CD4-positive, alpha-beta T cell treated with Interferon alpha-2 for 1 hour (primary cell): ENCODE measurements around the gene NPIPA5.
"Not testable (repeated sequence)": the region's sequence is repeated elsewhere in the genome, so short reads cannot be mapped to it uniquely, and the experiment has no call there.

Source experiments
- DNase-seq, 2 donors: peaks; one replicate each; pipeline ENCODE4 v3.0.0-alpha.2; 2020 to 2022

The NPIPA5 gene

DNA sequence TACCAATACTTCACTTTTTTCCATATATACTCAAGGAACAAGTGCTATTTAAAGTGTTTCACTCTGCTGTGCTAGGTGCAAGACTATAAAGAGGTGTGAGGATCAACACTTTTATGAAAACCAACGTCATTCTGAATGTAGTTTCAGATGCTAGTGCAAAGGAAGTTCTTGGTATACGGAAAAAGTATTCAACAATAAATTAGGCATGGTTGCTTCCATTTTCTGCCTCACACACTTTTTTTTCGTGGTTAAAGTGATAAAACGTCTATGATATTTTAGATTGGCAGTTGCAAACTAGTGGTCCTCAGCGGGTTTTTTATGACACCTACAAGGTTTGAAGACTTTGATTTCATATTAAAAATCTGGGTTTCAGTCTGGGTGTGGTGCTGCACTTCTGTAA is 11.8 kb upstream of the NPIPA5 start:
- peak in 1 of 2 donors; percentile 9 for DNase-seq

DNA sequence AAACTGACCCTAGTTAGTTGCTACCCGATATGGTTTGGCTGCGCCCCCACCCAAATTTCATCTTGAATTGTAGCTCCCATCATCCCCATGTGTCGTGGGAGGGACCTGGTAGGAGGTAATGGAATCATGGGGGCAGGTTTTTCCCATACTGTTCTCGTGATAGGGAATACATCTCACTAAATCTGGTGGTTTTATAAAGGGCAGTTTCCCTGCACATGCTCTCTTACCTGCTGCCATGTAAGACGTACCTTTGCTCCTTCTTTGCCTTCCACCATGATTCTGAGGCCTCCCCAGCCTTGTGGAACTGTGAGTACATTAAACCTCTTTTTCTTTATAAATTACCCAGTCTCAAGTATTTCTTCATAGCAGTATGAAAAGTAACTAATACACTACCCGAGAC is 10.0 kb upstream of the NPIPA5 start:
- not testable (repeated sequence) for DNase-seq

DNA sequence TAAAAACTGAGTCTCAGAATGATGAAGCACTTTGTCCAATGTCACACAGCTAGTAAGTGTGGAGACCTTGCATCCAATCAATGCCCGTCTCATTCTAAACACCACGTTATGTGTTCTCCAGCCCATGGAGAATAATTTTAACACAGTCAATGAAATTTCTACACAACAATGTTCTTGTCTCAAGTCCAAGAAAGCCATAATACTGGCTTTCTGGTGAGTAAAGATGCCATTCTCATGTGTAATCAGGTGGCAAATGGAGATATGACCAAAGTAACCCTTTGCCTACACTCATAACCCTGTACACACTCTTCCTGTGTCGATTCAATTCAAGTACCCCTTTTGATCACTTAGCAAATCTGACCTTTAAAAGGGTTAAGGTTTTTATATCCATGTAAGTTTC is 4.7 kb upstream of the NPIPA5 start:
- not testable (repeated sequence) for DNase-seq

DNA sequence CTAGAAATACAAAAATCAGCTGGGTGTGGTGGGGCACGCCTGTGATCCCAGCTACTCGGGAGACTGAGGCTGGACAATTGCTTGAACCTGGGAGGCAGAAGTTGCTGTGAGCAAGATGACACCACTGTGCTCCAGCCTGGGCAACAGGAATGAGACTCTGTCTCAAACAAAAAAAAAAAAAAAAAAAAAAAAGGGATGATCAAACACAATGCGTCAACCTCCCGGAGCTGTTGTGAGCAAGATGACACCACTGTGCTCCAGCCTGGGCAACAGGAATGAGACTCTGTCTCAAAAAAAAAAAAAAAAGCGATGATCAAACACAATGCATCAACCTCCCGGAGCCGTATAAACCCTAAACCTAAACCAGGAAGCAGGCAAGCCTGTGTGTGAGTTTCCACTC is 20.6 kb downstream of the NPIPA5 start:
- DNase-seq, result not testable (repeated sequence)

DNA sequence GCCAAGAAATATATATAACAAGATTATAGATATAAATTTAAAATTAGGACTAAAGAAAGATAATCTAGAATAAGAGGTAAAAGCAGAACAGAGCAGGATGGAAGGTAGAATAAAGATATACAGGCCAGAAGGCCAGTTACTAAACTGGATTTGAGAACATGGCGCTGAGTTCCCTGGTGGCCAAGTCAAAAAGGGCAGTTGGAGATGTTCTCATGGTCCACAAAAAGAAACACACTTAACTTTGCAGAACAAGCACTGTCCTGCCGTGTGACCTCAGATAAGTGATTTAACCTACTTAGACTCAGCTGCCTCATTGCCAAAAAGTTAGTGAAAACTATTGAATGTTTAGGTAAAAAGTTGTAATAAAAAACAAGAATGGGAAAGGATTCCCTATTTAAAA is 23.2 kb downstream of the NPIPA5 start:
- DNase-seq, result not testable (repeated sequence)

DNA sequence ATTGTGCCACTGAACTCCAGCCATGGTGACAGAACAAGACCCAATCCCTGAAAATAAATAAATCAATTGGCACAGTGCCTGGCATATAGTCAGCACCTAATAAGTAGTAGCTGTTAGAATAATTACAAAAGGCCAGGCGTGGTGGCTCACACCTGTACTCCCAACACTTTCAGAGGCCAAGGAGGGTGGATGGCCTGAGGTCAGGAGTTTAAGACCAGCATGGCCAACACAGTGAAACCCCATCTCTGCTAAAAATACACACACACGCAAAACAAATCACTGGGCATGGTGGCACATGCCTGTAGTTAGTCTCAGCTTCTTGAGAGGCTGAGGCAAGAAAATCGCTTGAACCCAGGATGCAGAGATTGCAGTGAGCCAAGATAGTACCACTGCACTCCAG is 25.2 kb downstream of the NPIPA5 start:
- not testable (repeated sequence) for DNase-seq

DNA sequence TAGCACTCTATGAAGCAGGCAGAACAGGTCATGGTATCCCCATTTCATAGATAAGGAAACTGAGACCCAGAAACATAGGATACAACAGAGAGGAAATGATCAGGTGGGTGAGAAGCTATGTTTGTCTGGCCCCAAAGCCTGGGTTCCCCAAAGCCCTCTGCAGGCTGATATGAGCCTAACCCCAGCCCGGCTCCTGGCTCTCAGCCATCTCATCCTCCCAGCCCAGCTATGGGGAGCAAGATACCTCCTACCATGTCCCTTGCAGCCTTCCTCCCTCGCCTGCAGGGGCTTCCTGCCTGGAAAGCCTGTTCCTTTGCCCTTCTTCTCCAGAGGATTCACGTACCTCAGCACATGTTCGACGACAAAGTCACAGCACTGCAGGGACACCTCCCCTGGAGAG is 26.3 kb downstream of the NPIPA5 start:
- DNase-seq, result not testable (repeated sequence)

DNA sequence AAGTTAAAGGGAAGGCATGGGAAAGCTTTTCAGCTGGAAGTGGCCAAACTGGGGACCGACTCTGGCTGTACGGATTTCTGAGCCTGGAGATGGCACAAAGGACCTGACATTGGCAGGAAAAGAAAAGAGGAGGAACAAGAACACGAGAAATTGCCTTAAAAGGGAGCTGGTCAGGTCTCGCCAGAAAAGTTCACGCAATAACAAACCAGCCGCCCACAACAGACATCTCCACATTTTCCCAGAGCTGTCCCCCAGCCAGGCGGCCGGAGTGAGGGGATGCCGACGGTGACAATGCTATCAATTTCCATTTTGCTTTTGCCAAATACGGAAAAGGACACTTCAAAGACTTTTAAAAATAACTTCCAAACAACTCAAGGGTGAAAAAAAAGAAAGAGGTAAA is 26.8 kb downstream of the NPIPA5 start:
- DNase-seq, result not testable (repeated sequence)

DNA sequence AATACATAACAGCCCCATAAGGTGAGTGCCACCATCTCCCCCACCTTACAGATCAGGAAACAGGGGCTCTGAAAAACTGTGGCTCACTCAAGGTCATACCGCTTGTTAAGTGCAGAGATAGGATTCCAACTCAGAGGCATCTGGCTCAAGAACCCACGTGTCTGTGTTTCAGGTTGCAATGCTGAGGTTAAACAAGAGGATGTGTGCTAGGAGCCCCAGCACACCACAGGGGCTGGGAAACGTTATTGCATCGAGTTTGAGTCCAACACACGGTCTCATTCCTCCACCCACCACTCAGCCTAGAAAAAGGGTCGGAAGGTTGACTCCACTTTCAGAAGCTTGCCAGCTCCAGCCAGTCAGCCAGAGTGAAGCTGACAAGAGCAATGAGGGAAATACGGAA is 29.4 kb downstream of the NPIPA5 start:
- not testable (repeated sequence) for DNase-seq

DNA sequence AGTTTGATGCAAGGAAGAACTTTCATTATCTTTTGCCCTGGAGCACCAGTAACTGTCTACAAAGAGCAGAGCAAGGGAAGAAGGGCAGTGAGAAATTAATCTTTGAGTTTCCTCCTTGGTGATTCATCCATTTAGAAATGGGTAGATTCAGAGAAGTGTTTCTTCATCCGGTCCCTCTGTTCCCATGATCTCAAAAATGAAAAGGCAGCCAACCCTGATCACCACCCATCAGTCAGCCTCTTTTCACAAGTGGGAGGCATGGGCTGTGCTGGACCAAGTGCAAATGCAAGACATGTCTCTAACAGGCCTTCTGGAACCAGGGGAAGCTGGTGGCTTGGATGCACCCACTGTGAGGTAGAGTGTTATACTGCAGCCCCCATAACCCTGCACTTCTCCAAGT is 35.8 kb downstream of the NPIPA5 start:
- DNase-seq, result not testable (repeated sequence)

DNA sequence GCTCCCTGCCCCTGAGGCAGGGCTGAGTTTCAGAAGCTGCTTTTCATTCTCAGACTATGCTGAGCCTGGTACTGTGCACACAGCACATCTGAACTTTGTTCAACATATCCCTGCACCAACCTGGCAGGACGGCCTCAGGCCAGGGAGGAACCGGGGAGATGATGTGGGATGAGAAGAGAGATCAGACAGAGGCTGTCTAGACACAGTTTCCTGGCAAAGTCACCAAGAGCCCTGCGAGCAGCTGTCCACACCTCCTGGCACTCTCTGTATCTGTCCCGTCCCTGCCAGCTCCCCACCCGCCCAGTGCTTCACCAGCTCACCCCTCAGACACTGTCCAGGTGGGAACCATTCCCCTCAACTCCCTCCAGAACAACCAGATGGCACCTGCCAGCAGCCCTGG is 39.1 kb downstream of the NPIPA5 start:
- not testable (repeated sequence) for DNase-seq

DNA sequence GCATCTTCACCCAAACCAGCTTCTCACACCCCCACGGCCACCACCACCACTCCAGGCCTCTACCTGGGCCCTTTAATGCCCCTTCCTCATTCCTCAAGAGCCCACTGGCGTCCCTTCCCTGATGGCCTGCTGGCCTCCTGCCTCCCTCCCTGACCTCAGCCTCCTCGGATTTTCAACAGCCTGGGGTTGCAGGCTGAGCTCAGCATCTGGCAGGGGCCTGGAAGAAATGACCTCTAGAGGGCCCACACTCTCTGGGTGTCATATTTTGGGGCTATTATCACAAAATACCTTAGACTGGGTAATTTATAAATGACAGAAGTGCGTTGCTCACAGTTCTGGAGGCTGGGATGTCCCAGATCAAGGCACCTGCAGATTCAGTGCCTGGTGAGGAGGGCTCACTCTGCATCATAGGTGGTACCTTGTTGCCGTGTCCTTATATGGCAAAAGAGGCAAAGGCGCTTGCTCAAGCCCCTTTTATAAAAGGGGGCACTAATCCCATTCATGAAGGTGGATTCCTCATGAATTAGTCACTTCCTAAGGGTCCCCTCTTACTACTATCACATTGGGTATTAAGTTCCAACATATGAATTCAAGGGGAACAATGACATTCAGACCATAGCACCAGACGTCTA is 40.0 kb downstream of the NPIPA5 start:
- not testable (repeated sequence) for DNase-seq

DNA sequence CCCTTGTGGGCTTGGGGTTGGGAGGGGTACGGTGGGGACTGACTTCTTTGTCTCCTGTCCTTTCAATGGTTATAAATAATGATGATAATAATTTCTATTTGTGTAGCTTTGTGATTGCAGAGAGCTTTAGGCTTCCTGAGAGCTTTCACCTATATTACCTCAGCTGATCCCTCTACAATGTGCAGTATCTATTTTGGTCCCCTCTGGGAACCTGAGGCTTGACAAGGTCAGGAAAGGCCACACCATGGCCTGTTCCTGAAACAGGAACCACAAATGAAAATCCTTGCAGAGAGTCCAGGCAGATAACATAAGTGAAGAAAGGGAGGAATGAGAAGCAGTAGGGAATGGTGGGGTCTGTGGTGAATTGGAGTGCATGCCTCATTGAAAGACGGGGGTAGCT is 42.5 kb downstream of the NPIPA5 start:
- DNase-seq, result not testable (repeated sequence)

DNA sequence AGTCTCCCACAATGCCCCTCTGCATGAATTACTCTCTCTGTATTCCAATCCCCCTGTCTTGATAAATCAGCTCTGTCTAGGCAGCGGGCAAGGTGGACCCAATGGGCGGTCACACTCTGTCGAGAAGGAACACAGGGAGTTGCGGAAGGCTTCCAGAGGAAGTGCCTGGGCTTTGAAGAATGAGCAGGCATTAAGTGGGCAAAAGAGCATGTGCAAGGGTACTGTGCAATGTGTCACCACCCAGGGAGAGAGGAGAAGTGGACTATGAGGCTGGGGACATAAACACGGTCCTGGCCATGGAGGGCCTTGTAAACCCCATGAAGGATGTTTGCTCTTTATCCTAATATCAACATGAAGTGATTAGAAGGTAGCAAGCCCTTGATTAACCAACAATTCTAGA is 44.1 kb downstream of the NPIPA5 start:
- DNase-seq, result not testable (repeated sequence)

DNA sequence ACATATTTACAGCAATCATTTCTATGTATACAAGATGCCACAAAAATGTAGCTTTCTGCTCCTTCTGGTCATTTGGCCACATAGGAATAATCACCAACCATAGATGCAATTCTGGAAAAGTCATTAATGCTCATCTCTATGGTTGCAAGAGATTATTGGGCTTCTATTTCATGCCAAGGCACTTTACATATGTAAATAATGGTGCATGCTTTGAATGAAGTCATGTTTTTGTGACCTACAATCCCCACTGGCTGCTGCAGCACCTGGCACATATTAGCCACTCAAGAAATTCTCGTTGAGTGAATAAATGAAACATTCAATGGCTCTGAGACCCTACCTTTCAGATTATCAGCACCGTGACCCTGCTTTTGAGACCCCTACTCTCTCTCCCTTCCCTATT is 47.1 kb downstream of the NPIPA5 start:
- DNase-seq, result not testable (repeated sequence)

DNA sequence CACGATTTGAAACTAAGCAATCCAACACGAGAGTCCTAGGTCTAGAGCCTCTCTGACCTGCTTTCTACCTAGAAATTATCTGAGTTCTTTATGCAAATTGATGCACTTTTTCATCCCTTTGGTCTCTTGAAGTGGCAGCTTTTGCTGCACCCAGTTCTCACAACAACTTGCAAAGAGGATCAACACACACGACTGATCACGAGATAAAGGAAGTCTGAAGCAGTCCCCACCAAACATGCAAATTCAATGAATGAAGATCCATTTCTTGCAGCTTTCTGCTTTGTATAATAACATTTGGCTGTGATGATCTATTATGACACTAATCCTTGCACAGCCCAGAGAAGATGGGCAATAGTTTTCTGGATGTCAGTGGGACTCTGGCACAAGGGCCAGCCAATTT is 53.1 kb downstream of the NPIPA5 start:
- not testable (repeated sequence) for DNase-seq

DNA sequence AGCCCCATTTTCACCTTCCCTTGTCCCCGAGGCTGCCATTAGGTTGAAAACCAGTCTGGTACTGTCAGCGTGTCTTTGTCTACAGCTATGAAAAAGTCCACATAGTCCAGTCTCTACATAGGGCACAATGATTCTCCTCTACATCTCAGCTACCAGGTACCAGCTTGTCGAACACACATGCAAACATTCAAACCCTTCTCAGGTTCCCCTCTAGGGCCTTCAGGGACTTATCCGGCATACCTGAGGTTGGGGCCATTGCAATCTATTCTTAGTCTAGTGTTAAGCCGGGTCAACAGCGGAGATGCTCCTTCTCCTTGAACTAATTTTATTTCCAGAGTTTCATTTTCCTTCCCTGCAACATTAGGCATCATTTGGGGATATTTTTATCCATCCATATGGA is 54.7 kb downstream of the NPIPA5 start:
- not testable (repeated sequence) for DNase-seq

DNA sequence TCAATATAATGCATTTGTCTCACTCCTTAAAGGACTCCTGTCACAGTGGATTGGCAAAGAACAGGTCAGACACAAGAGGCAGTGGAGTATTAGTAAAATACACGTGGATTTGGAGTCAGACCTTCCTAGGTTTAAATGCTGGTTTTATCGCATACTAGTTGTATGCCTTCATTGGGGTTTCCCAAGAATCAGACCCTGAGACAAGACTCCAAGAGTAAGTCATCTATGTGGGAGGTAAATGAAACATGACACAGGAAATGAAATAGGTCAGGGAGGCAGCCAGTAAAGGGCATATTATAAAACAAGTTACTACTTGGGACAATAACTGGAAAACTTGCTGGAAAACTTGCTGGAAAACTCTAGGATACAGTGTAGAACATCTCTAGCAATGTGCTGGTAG is 56.9 kb downstream of the NPIPA5 start:
- not testable (repeated sequence) for DNase-seq

DNA sequence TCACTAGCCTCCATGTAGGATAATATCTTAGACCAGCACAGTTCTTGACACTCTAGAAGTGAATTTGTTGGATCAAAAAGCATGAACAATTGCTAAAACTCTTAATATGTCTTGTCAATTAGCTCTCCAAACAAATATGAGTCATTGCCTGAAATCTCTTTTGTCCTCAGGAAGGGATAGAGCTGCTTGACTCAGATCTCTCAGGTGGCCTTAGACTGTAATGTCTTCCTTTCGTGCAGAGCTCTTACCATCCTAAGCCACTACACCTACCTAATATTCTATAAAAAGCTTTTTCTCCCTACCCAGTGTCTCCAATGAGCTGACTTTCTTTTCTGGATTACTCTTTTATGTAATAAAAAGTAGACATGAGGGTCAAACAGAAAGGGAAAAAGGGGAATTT is 63.5 kb downstream of the NPIPA5 start:
- DNase-seq, result not testable (repeated sequence)
